B cell (primary cell): ENCODE results near the gene ARHGAP32. TPM values are rescaled to one million over a fixed set of nuclear protein-coding genes. Genes with fewer than 3 reads are reported as not detected.

Source experiments
- ATAC-seq: fragments of 200-7000 bp; cut with Tn5 transposase; one replicate; pipeline ENCODE4 v1.10.0; 2021; ENCODE audit warnings: low read depth, mild to moderate bottlenecking, moderate number of reproducible peaks, moderate library complexity
- CTCF ChIA-PET: fragments of 350-600 bp; sonication (Branson Sonifier 250); formaldehyde crosslinking; loops from one replicate; lab custom pipeline; 2021; ENCODE audit warnings: antibody characterized with exemption, inconsistent platforms; lab: Charles Lee
- POLR2A ChIA-PET: fragments of 350-600 bp; sonication (Branson Sonifier 250); formaldehyde crosslinking; loops from one replicate; lab custom pipeline; 2021; ENCODE audit warnings: antibody characterized with exemption; lab: Charles Lee
- DNase-seq: peaks from one replicate; pipeline ENCODE4 v3.0.0; 2013
- H2AFZ ChIP-seq: 2 replicates; pipeline ENCODE4 v1.6.1; 2012; ENCODE audit warnings: mild to moderate bottlenecking, low read depth, low read length; ENCODE audit not compliant: insufficient read depth, poor library complexity, severe bottlenecking
- H3K27ac ChIP-seq, 2 donors: 1 replicate in 1 of 2; 2 replicates in 1 of 2; pipeline ENCODE4 v1.5.1; 2012 to 2013; ENCODE audit warnings: low read length in 2 of 2, mild to moderate bottlenecking in 2 of 2, moderate library complexity in 1 of 2
- H3K27me3 ChIP-seq, 4 experiments: fragments of 200-600 bp in 1 of 4; sonication (generic) in 1 of 4; replicated peaks in 1 of 4; 1 replicate in 2 of 4; 2 replicates in 2 of 4; pipeline versions ENCODE4 v1.6.1 to v1.7.0; 2013 to 2016; ENCODE audit warnings: low read length in 3 of 4, mild to moderate bottlenecking in 2 of 4, mixed read lengths in 1 of 4, moderate library complexity in 1 of 4; ENCODE audit not compliant: insufficient read depth in 4 of 4, control insufficient read depth in 3 of 4; ENCODE audit errors: control extremely low read depth in 1 of 4
- H3K36me3 ChIP-seq, 2 experiments: replicated peaks in 1 of 2; 1 replicate in 1 of 2; 2 replicates in 1 of 2; pipeline versions ENCODE4 v1.6.1 to v1.7.1; 2013; ENCODE audit warnings: low read length in 1 of 2; ENCODE audit not compliant: insufficient read depth in 2 of 2, control insufficient read depth in 1 of 2; ENCODE audit errors: control extremely low read depth in 1 of 2, extremely low read depth in 1 of 2
- H3K4me1 ChIP-seq, 2 donors: fragments of 200-600 bp in 1 of 2; sonication (generic) in 1 of 2; 1 replicate in 1 of 2; 2 replicates in 1 of 2; pipeline versions ENCODE4 v1.5.1 to v1.6.1; 2013 to 2017; ENCODE audit warnings: low read length in 2 of 2; ENCODE audit not compliant: control insufficient read depth in 2 of 2, insufficient read depth in 2 of 2
- H3K4me2 ChIP-seq: replicated peaks from 2 replicates; pipeline ENCODE3; 2012; ENCODE audit warnings: mild to moderate bottlenecking, low read depth, low read length; ENCODE audit not compliant: poor library complexity, severe bottlenecking
- H3K4me3 ChIP-seq, 5 experiments: fragments of 200-600 bp in 1 of 5; sonication (generic) in 1 of 5; 1 replicate in 3 of 5; 2 replicates in 2 of 5; pipeline versions ENCODE4 v1.5.1 to v1.7.0; 2011 to 2016; ENCODE audit warnings: low read length in 4 of 5, mild to moderate bottlenecking in 4 of 5, low read depth in 2 of 5, control low read depth in 1 of 5, moderate library complexity in 1 of 5; ENCODE audit not compliant: insufficient read depth in 1 of 5; ENCODE audit errors: control extremely low read depth in 1 of 5, extremely low read depth in 1 of 5
- H3K79me2 ChIP-seq: fragments of 200-600 bp; sonication (generic); one replicate; pipeline ENCODE4 v1.6.0; 2016; ENCODE audit warnings: low read length; ENCODE audit not compliant: control insufficient read depth, insufficient read depth
- H3K9ac ChIP-seq: fragments of 200-600 bp; sonication (generic); 2 replicates; pipeline ENCODE4 v1.6.1; 2017; ENCODE audit warnings: mild to moderate bottlenecking, low read length, moderate library complexity
- H3K9me3 ChIP-seq, 3 donors: one replicate each; pipeline versions ENCODE4 v1.6.1 to v1.7.1; 2013; ENCODE audit warnings: low read length in 2 of 3; ENCODE audit not compliant: control insufficient read depth in 2 of 3, insufficient read depth in 1 of 3; ENCODE audit errors: control extremely low read depth in 1 of 3
- H4K20me1 ChIP-seq: 2 replicates; pipeline ENCODE4 v1.6.0; 2012; ENCODE audit warnings: mild to moderate bottlenecking, low read length; ENCODE audit not compliant: insufficient read depth, control insufficient read depth, poor library complexity, severe bottlenecking
- H3K27ac Mint-ChIP-seq: one replicate; pipeline ENCODE4 v1.8.0; 2021; ENCODE audit warnings: mixed read lengths
- H3K27me3 Mint-ChIP-seq: one replicate; pipeline ENCODE4 v1.8.0; 2021; ENCODE audit warnings: mixed read lengths
- H3K4me1 Mint-ChIP-seq: one replicate; pipeline ENCODE4 v1.8.0; 2021; ENCODE audit warnings: mixed read lengths
- H3K4me3 Mint-ChIP-seq: one replicate; pipeline ENCODE4 v1.8.0; 2021; ENCODE audit warnings: mixed read lengths
- H3K9me3 Mint-ChIP-seq: one replicate; pipeline ENCODE4 v1.8.0; 2022; ENCODE audit warnings: mixed read lengths; ENCODE audit not compliant: insufficient read depth
- CTCF ChIP-seq: fragments of 200-600 bp; IDR thresholded peaks from one replicate; pipeline ENCODE4 v1.8.0; 2022; ENCODE audit warnings: antibody characterized with exemption, mild to moderate bottlenecking
- EZH2 ChIP-seq: IDR thresholded peaks from 2 replicates; pipeline ENCODE4 v1.6.1; 2012; ENCODE audit warnings: borderline replicate concordance, low read depth, mild to moderate bottlenecking, moderate library complexity, low read length; ENCODE audit not compliant: insufficient read depth, poor library complexity, severe bottlenecking
- WGBS: methylation state at CpG from one replicate; pipeline ENCODE4 v1.1.5; 2013; ENCODE audit warnings: missing lambda C conversion rate; ENCODE audit not compliant: insufficient coverage; 5-methylcytosine and 5-hydroxymethylcytosine counted together
- intact Hi-C: fragments of 100-400 bp; cut with micrococcal nuclease; formaldehyde crosslinking; loops from one replicate; pipeline ENCODE4 v1.10.0; 2022
- polyA plus RNA-seq: library from polyadenylated mRNA; depleted of rRNA; stranded (reverse); fragments of >200 nt; gene quantifications from 2 replicates; pipeline ENCODE4 v1.2.3, GENCODE V29; 2012
- total RNA-seq, 2 donors: library from RNA; stranded (reverse); fragments of 120-200 nt in 1 of 2; gene quantifications; 1 replicate in 1 of 2; 2 replicates in 1 of 2; pipeline versions ENCODE4 v1.2.3 to v1.2.4, GENCODE V29; 2013 to 2022

Gene ARHGAP32
- total and polyA plus RNA-seq, 2 donors (not counting 1 experiment from before 2014, with no cell fraction given), result 4.4 to 10.6 TPM

DNA sequence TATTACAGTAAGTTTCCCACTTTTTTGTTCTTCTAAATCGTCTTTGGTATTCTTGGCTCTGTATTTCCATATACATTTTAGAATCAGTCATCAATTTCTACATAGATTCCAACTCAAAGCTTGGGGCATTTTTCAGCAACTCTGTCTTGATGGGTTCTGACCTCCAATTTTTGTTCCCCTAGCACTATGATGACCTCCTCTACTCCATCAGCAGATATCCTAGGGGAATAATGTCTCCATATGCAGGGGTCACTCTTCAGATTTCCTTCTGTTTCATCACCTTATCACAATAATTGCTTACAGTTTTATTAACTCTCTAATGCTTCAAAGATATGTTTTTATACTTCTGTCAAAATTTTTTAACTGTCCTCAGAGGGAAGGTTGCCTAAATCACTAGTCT lies 158.1 kb downstream of the ARHGAP32 start:
- H3K9ac ChIP-seq, result no peak overlapping the region
- 100% methylated on average over 1 of the region's 1 CpG for WGBS
- ATAC-seq, result no peak
- no peaks in the 10 kb centered on the region for H3K4me1 ChIP-seq
- no peaks in the 10 kb centered on the region for H3K27me3 Mint-ChIP-seq
- DNase-seq, result no peak
- no peaks in the 10 kb centered on the region for H3K79me2 ChIP-seq
- H3K4me3 Mint-ChIP-seq, result no peak overlapping the region
- H3K27ac ChIP-seq, result no peak overlapping the region
- no peak overlapping the region for H3K4me3 ChIP-seq
- POLR2A ChIA-PET, result no interaction called here
- H3K4me2 ChIP-seq, result no peak overlapping the region
- TF ChIP-seq CTCF, result no peak
- TF ChIP-seq EZH2, result no peak
- H3K36me3 ChIP-seq, result peaks cover 0 to 2% of the 10 kb centered on the region in 2 experiments
- no peak overlapping the region for H3K27ac Mint-ChIP-seq
- peaks cover 2 to 9% (median 2%) of the 10 kb centered on the region in 3 donors for H3K9me3 ChIP-seq
- peaks cover 2% of the 10 kb centered on the region for H3K9me3 Mint-ChIP-seq
- no peaks in the 10 kb centered on the region for H3K4me1 Mint-ChIP-seq
- H3K27me3 ChIP-seq, result no peaks in the 10 kb centered on the region
- H4K20me1 ChIP-seq, result no peaks in the 10 kb centered on the region
- CTCF ChIA-PET, result no interaction called here
- intact Hi-C loops, result no loop called here
- no peak overlapping the region for H2AFZ ChIP-seq

DNA sequence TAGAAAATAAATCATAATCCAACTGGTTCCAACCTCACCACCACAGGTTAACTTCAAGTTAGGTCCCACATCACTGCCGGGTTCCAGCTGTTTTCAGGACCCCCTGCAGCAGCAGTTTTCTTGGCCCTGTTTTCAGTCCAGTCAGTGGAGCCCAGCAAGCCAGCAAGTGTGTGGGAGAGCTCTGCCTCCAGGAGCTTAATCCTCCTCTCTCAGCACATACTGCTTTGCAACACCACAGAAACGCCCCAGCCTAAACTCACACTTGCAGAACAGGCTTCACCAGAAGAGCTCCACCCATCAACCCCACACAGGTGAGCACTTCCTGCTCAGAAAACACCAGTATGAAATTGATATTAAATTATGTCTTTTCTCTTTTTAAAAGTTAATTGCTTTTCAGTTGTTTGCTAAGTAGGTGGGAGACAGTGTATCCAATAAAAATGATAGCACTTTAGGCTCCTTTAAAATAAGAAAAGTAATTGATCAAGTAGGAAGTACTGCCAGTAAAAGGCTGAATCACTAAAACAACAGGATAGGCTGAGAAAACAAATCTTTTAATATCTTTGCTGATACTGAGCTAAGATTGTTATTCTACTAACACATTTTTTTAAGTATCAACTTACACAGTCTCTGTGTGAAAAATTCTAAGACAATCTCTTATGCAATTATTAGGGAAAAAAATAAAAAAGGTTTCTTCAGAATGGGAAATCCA lies 168.0 kb downstream of the ARHGAP32 start:
- Histone ChIP-seq H3K36me3 (no peaks in the 10 kb centered on the region), H3K4me2 (no peak overlapping the region), H3K4me3 (no peak overlapping the region), H4K20me1 (no peaks in the 10 kb centered on the region), H3K4me1 (peaks cover 0 to 4% of the 10 kb centered on the region in 2 donors), H3K27me3 (no peaks in the 10 kb centered on the region), H3K27ac (no peak overlapping the region), H3K79me2 (no peaks in the 10 kb centered on the region), H3K9me3 (no peaks in the 10 kb centered on the region), H3K9ac (no peak overlapping the region), H2AFZ (no peak overlapping the region)
- DNase-seq (no peak), ATAC-seq (no peak)
- Mint-ChIP-seq H3K4me1 (peaks cover 10% of the 10 kb centered on the region), H3K27me3 (peaks cover 5% of the 10 kb centered on the region), H3K4me3 (no peak overlapping the region), H3K9me3 (no peaks in the 10 kb centered on the region), H3K27ac (no peak overlapping the region)
- CTCF ChIA-PET, result no interaction called here
- POLR2A ChIA-PET, result no interaction called here
- intact Hi-C loops, result no loop called here
- WGBS, result 100% methylated on average over 1 of the region's 2 CpGs
- no peak for TF ChIP-seq EZH2
- no peak for TF ChIP-seq CTCF
